Measurements from ENCODE around the gene WIPF2. TPM values are rescaled to one million over a fixed set of nuclear protein-coding genes. Genes with fewer than 3 reads are reported as not detected.
A peak's percentile ranks its signal among the peaks of the same experiment; 100 is the strongest.
"Not testable (repeated sequence)": the region's sequence is repeated elsewhere in the genome, so short reads cannot be mapped to it uniquely, and the experiment has no call there.

Gene WIPF2
- total RNA-seq, 2 donors from 2014 or later: 22.5 to 25.3 TPM

- Histone ChIP-seq H3K27me3 (ENCODE audit: control insufficient read depth, insufficient read depth, low read length, poor library complexity, severe bottlenecking) (no peaks in the 10 kb centered on the region), H3K9ac (ENCODE audit: extremely low read depth, low read length, poor library complexity, severe bottlenecking) (peak overlapping the region; percentile 73), H3K4me3 (ENCODE audit: low read length) (peak overlapping the region; percentile 97), H3K4me1 (ENCODE audit: control insufficient read depth, insufficient read depth, low read length) (no peaks in the 10 kb centered on the region), H3K36me3 (ENCODE audit: control insufficient read depth, insufficient read depth, low read length) (no peaks in the 10 kb centered on the region), H3K27ac (ENCODE audit: low read depth, low read length) (peak overlapping the region; percentile 84), H3K9me3 (ENCODE audit: control insufficient read depth, low read length) (no peaks in the 10 kb centered on the region)
- WGBS, 2 experiments (ENCODE audit: insufficient coverage in 1 of 2, insufficient read length in 1 of 2): 9 to 12% methylated on average over 18 to 24 of the region's 24 CpGs
- Mint-ChIP-seq H3K27ac (peak overlapping the region; percentile 97), H3K4me1 (peaks cover 11% of the 10 kb centered on the region), H3K9me3 (no peaks in the 10 kb centered on the region), H3K27me3 (ENCODE audit: insufficient read depth) (no peaks in the 10 kb centered on the region), H3K4me3 (peak overlapping the region; percentile 76), H3K36me3 (ENCODE audit: low read depth) (peaks cover 2% of the 10 kb centered on the region)
- DNase-seq: no peak
- no peak for TF ChIP-seq CTCF (conservative IDR thresholded peaks at IDR 0.05)
Measured at GRCh38 chr17:40219594-40220338, 662 bp downstream of the WIPF2 start.

GRCh38 chr17:40224718-40225550 is 5.8 kb downstream of the WIPF2 start:
- H3K27ac ChIP-seq (ENCODE audit: low read depth, low read length): peak overlapping the region; percentile 70
- H3K4me3 ChIP-seq (ENCODE audit: low read length): no peak overlapping the region

GRCh38 chr17:40229146-40229545 is 10.0 kb downstream of the WIPF2 start:
- H3K4me1 ChIP-seq (ENCODE audit: control insufficient read depth, insufficient read depth, low read length); H3K4me3 ChIP-seq (ENCODE audit: low read length); H3K27ac Mint-ChIP-seq; H3K9me3 ChIP-seq (ENCODE audit: control insufficient read depth, low read length); H3K9me3 Mint-ChIP-seq; H3K27me3 ChIP-seq (ENCODE audit: control insufficient read depth, insufficient read depth, low read length, poor library complexity, severe bottlenecking); H3K27ac ChIP-seq (ENCODE audit: low read depth, low read length); H3K4me3 Mint-ChIP-seq; DNase-seq; H3K9ac ChIP-seq (ENCODE audit: extremely low read depth, low read length, poor library complexity, severe bottlenecking); H3K27me3 Mint-ChIP-seq (ENCODE audit: insufficient read depth); H3K4me1 Mint-ChIP-seq: not testable (repeated sequence)
- H3K36me3 Mint-ChIP-seq (ENCODE audit: low read depth): peaks cover 28% of the 10 kb centered on the region
- H3K36me3 ChIP-seq (ENCODE audit: control insufficient read depth, insufficient read depth, low read length): peaks cover 13% of the 10 kb centered on the region
- WGBS, 2 experiments (ENCODE audit: insufficient coverage in 1 of 2, insufficient read length in 1 of 2): 94 to 97% methylated on average over 12 to 13 of the region's 14 CpGs

More at GRCh38 chr17:40224718-40225550, 5.8 kb downstream of the WIPF2 start:
- H3K4me3 Mint-ChIP-seq: no peak overlapping the region
- peaks cover 7% of the 10 kb centered on the region for H3K4me1 Mint-ChIP-seq
- 83 to 98% methylated on average over 4 to 5 of the region's 5 CpGs for WGBS, 2 experiments (ENCODE audit: insufficient coverage in 1 of 2, insufficient read length in 1 of 2)
- Histone ChIP-seq H3K4me1 (ENCODE audit: control insufficient read depth, insufficient read depth, low read length) (no peaks in the 10 kb centered on the region), H3K9me3 (ENCODE audit: control insufficient read depth, low read length) (no peaks in the 10 kb centered on the region), H3K9ac (ENCODE audit: extremely low read depth, low read length, poor library complexity, severe bottlenecking) (no peak overlapping the region), H3K27me3 (ENCODE audit: control insufficient read depth, insufficient read depth, low read length, poor library complexity, severe bottlenecking) (no peaks in the 10 kb centered on the region), H3K36me3 (ENCODE audit: control insufficient read depth, insufficient read depth, low read length) (no peaks in the 10 kb centered on the region)
- no peak for TF ChIP-seq CTCF (conservative IDR thresholded peaks at IDR 0.05)
- no peak overlapping the region for H3K27ac Mint-ChIP-seq
- no peaks in the 10 kb centered on the region for H3K27me3 Mint-ChIP-seq (ENCODE audit: insufficient read depth)
- no peak for DNase-seq
- H3K9me3 Mint-ChIP-seq: no peaks in the 10 kb centered on the region
- peaks cover 16% of the 10 kb centered on the region for H3K36me3 Mint-ChIP-seq (ENCODE audit: low read depth)
